HFFc6 (cell line): Measurements from ENCODE around the gene GRIK1. TPM values are rescaled to one million over a fixed set of nuclear protein-coding genes. Genes with fewer than 3 reads are reported as not detected.

ENCODE experiments used
- DNase-seq: peaks from one replicate; pipeline ENCODE4 v3.0.0-alpha.2; 2018
- H3K27ac Mint-ChIP-seq: 2 replicates; pipeline ENCODE4 v1.8.0; 2020; ENCODE audit warnings: mild to moderate bottlenecking, mixed read lengths
- H3K27me3 Mint-ChIP-seq: 2 replicates; pipeline ENCODE4 v1.8.0; 2021; ENCODE audit warnings: mild to moderate bottlenecking, moderate library complexity, mixed read lengths; ENCODE audit not compliant: insufficient read depth
- H3K36me3 Mint-ChIP-seq: 2 replicates; pipeline ENCODE4 v1.8.0; 2021; ENCODE audit warnings: low read depth, mixed read lengths
- H3K4me1 Mint-ChIP-seq: 2 replicates; pipeline ENCODE4 v1.8.0; 2020; ENCODE audit warnings: low read depth, mixed read lengths
- H3K4me3 Mint-ChIP-seq: 2 replicates; pipeline ENCODE4 v1.8.0; 2020; ENCODE audit warnings: mild to moderate bottlenecking, moderate library complexity, mixed read lengths
- H3K9me3 Mint-ChIP-seq: 2 replicates; pipeline ENCODE4 v1.8.0; 2020; ENCODE audit warnings: mild to moderate bottlenecking, mixed read lengths
- CTCF ChIP-seq: fragments of 200-600 bp; sonication (generic); IDR thresholded peaks from 2 replicates; pipeline ENCODE4 v1.5.0; 2021; ENCODE audit warnings: antibody characterized with exemption, mild to moderate bottlenecking
- total RNA-seq, 6 experiments: library from RNA; stranded (reverse); fragmentation: NEBNext Ultra II Directional; extraction: Animal tissue kit (Norgen Biotek cat#: 25700); gene quantifications; 2 replicates in 1 of 6; 3 replicates in 5 of 6; pipeline ENCODE4 v1.2.3, GENCODE V29; 2021

GRIK1 gene
- total RNA-seq, 6 experiments from 2014 or later = not detected

- Mint-ChIP-seq H3K4me3 (no peak overlapping the region), H3K36me3 (no peaks in the 10 kb centered on the region), H3K27me3 (no peaks in the 10 kb centered on the region), H3K27ac (no peak overlapping the region), H3K4me1 (no peaks in the 10 kb centered on the region), H3K9me3 (peaks cover 36% of the 10 kb centered on the region)
- no peak for DNase-seq
- TF ChIP-seq CTCF = no peak
Measured at GRCh38 chr21:29875036-29875716, 64.6 kb downstream of the GRIK1 start.

GRCh38 chr21:29873908-29874307 lies 65.9 kb downstream of the GRIK1 start:
- DNase-seq = no peak
- no peak for TF ChIP-seq CTCF
- H3K9me3 Mint-ChIP-seq = peaks cover 34% of the 10 kb centered on the region
- H3K27me3 Mint-ChIP-seq = no peaks in the 10 kb centered on the region
- H3K36me3 Mint-ChIP-seq = no peaks in the 10 kb centered on the region
- H3K27ac Mint-ChIP-seq = no peak overlapping the region
- no peaks in the 10 kb centered on the region for H3K4me1 Mint-ChIP-seq
- no peak overlapping the region for H3K4me3 Mint-ChIP-seq

GRCh38 chr21:29870814-29871213 lies 69.0 kb downstream of the GRIK1 start:
- H3K4me1 Mint-ChIP-seq = no peaks in the 10 kb centered on the region
- peaks cover 25% of the 10 kb centered on the region for H3K9me3 Mint-ChIP-seq
- H3K27me3 Mint-ChIP-seq = no peaks in the 10 kb centered on the region; the same call in 1 of the 2 replicates
- DNase-seq = no peak
- no peak overlapping the region for H3K4me3 Mint-ChIP-seq
- no peak overlapping the region for H3K27ac Mint-ChIP-seq
- no peaks in the 10 kb centered on the region for H3K36me3 Mint-ChIP-seq
- no peak for TF ChIP-seq CTCF

GRCh38 chr21:29867796-29868195 lies 72.0 kb downstream of the GRIK1 start:
- DNase-seq = no peak
- H3K4me3 Mint-ChIP-seq = no peak overlapping the region
- peaks cover 2% of the 10 kb centered on the region; the same call in 1 of the 2 replicates for H3K27me3 Mint-ChIP-seq

GRCh38 chr21:29860346-29860745 lies 79.5 kb downstream of the GRIK1 start:
- no peaks in the 10 kb centered on the region for H3K36me3 Mint-ChIP-seq
- TF ChIP-seq CTCF = no peak
- H3K4me3 Mint-ChIP-seq = no peak overlapping the region
- no peaks in the 10 kb centered on the region for H3K4me1 Mint-ChIP-seq
- H3K27ac Mint-ChIP-seq = no peak overlapping the region
- no peak for DNase-seq
- H3K9me3 Mint-ChIP-seq = peaks cover 11% of the 10 kb centered on the region; the same call in 1 of the 2 replicates
- H3K27me3 Mint-ChIP-seq = peaks cover 2% of the 10 kb centered on the region; the same call in 1 of the 2 replicates

More at GRCh38 chr21:29867796-29868195, 72.0 kb downstream of the GRIK1 start:
- Mint-ChIP-seq H3K4me1 (no peaks in the 10 kb centered on the region), H3K27ac (no peak overlapping the region), H3K9me3 (peaks cover 19% of the 10 kb centered on the region), H3K36me3 (no peaks in the 10 kb centered on the region)
- no peak for TF ChIP-seq CTCF
